Ovary (tissue), 3 donors: ENCODE results near the gene SUGCT.

Source experiments
- CTCF ChIP-seq, 3 donors: fragments of 450-650 bp in 2 of 3; fragments of 200-600 bp in 1 of 3; IDR thresholded peaks; one replicate each; pipeline versions ENCODE4 v1.5.1 to v1.8.0; 2016 to 2022; ENCODE audit warnings: antibody characterized with exemption in 3 of 3, mild to moderate bottlenecking in 1 of 3
- POLR2A ChIP-seq: fragments of 450-650 bp; IDR thresholded peaks from one replicate; pipeline ENCODE4 v1.6.1; 2017; ENCODE audit warnings: antibody characterized with exemption, mild to moderate bottlenecking, moderate library complexity
- donor health status: DM: no; HTN: no; CAD: no.

GRCh38 chr7:40137563-40137962 lies 2.8 kb downstream of the SUGCT start:
- TF ChIP-seq CTCF (IDR thresholded peaks at IDR 0.05) = no peak
- TF ChIP-seq POLR2A = no peak
